Ovary (tissue), 3 donors: ENCODE results near the gene ABLIM1.

ENCODE experiments used
- CTCF ChIP-seq, 3 donors: fragments of 450-650 bp in 2 of 3; fragments of 200-600 bp in 1 of 3; IDR thresholded peaks; one replicate each; pipeline versions ENCODE4 v1.5.1 to v1.8.0; 2016 to 2022; ENCODE audit warnings: antibody characterized with exemption in 3 of 3, mild to moderate bottlenecking in 1 of 3
- EP300 ChIP-seq: sonication (generic); formaldehyde crosslinking; IDR thresholded peaks from one replicate; pipeline ENCODE4 v1.6.1; 2017; ENCODE audit warnings: antibody characterized with exemption
- POLR2A ChIP-seq: fragments of 450-650 bp; IDR thresholded peaks from one replicate; pipeline ENCODE4 v1.6.1; 2017; ENCODE audit warnings: antibody characterized with exemption, mild to moderate bottlenecking, moderate library complexity
- donor health status: DM: no; HTN: no; CAD: no.

- TF ChIP-seq CTCF (IDR thresholded peaks at IDR 0.05) (no peak), EP300 (no peak), POLR2A (no peak)
These were observed 92.0 kb downstream of the ABLIM1 start for GRCh38 chr10:114566064-114566463.
